WI38 (cell line): ENCODE measurements around the gene LOX.
A peak's percentile ranks its signal among the peaks of the same experiment; 100 is the strongest.

ENCODE experiments used
- H3K4me3 ChIP-seq: 2 replicates; pipeline ENCODE4 v1.5.1; 2011; ENCODE audit warnings: low read depth, mild to moderate bottlenecking, control low read depth, low read length
- CTCF ChIP-seq: IDR thresholded peaks from 2 replicates; pipeline ENCODE4 v1.5.1; 2012; ENCODE audit warnings: low read depth, mild to moderate bottlenecking, control low read depth, low read length

Gene LOX

GRCh38 chr5:122081541-122081940, 3.5 kb upstream of the LOX start:
- no peak overlapping the region for H3K4me3 ChIP-seq
- TF ChIP-seq CTCF: no peak

- H3K4me3 ChIP-seq: peak overlapping the region; percentile 87
- no peak for TF ChIP-seq CTCF
Observed at GRCh38 chr5:122077366-122078115, 518 bp downstream of the LOX start.

GRCh38 chr5:122076669-122077365, 1.2 kb downstream of the LOX start:
- H3K4me3 ChIP-seq: peak overlapping the region; percentile 87
- peak; percentile 91 for TF ChIP-seq CTCF

- TF ChIP-seq CTCF: no peak
- peak overlapping the region; percentile 87 for H3K4me3 ChIP-seq
Observed at GRCh38 chr5:122076050-122076461, 2.0 kb downstream of the LOX start.

GRCh38 chr5:122073864-122074263, 4.2 kb downstream of the LOX start:
- no peak for TF ChIP-seq CTCF
- no peak overlapping the region for H3K4me3 ChIP-seq

- no peak for TF ChIP-seq CTCF
Observed at GRCh38 chr5:122073018-122073417, 5.0 kb downstream of the LOX start.

GRCh38 chr5:122067390-122067789, 10.7 kb downstream of the LOX start:
- no peak for TF ChIP-seq CTCF
- H3K4me3 ChIP-seq: no peak overlapping the region

More at GRCh38 chr5:122073018-122073417, 5.0 kb downstream of the LOX start:
- H3K4me3 ChIP-seq: no peak overlapping the region
